Upper lobe of right lung (tissue), 1 donor: ENCODE results near the gene APIP. TPM values are rescaled to one million over a fixed set of nuclear protein-coding genes. Genes with fewer than 3 reads are reported as not detected.

ENCODE experiments used
- ATAC-seq: fragments of 200-7000 bp; cut with Tn5 transposase; one replicate; pipeline ENCODE4 v1.9.1; 2020; ENCODE audit warnings: mild to moderate bottlenecking, moderate library complexity
- DNase-seq: peaks from one replicate; pipeline ENCODE4 v3.0.0-alpha.2; 2020
- H3K27ac ChIP-seq: fragments of 200-600 bp; one replicate; pipeline ENCODE4 v1.8.0; 2022
- H3K27me3 ChIP-seq: fragments of 200-600 bp; one replicate; pipeline ENCODE4 v1.8.0; 2022; ENCODE audit warnings: mild to moderate bottlenecking
- H3K36me3 ChIP-seq: fragments of 200-600 bp; one replicate; pipeline ENCODE4 v1.8.0; 2022
- H3K4me1 ChIP-seq: fragments of 200-600 bp; one replicate; pipeline ENCODE4 v1.8.0; 2022
- H3K4me3 ChIP-seq: fragments of 200-600 bp; one replicate; pipeline ENCODE4 v1.8.0; 2022; ENCODE audit warnings: mild to moderate bottlenecking
- H3K9me3 ChIP-seq: fragments of 200-600 bp; one replicate; pipeline ENCODE4 v1.8.0; 2022
- intact Hi-C: fragments of 100-400 bp; cut with DNase I; formaldehyde crosslinking; loops from one replicate; pipeline ENCODE4 v1.11.0; 2022
- total RNA-seq: library from RNA; stranded (reverse); fragmentation: NEBNext Ultra II Directional; extraction: Animal tissue kit (Norgen Biotek cat#: 25700); gene quantifications from one replicate; pipeline ENCODE4 v1.2.1, GENCODE V29; 2021
- TF ChIP-seq, protein P1 (sequence below): fragments of 200-600 bp; IDR thresholded peaks from one replicate; pipeline ENCODE4 v1.8.0; 2022; ENCODE audit warnings: antibody characterized with exemption
- donor health status: DM: no; HTN: yes; CAD: no; lungs with severe emphysema.

The APIP gene
- total RNA-seq, 1 donor from 2014 or later = 26.5 TPM

DNA sequence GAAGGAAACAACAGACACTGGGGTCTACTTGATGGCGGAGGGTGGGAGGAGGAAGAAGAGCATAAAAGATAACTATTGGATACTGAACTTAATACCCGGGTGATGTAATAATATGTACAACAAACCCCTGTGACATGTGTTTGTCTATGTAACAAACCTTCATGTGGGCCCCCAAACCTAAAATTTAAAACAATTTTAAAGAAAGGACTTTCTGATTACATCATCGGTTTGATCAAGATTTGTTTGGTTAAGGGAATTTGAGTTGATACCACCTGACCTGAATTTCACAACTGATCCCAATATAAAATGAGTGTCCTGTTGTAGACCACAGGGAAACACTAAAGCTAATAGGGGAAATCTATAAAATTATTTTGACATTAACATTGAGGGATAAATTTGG is 34.3 kb downstream of the APIP start:
- Histone ChIP-seq H3K36me3 (peaks cover 8% of the 10 kb centered on the region), H3K27me3 (no peaks in the 10 kb centered on the region), H3K9me3 (no peaks in the 10 kb centered on the region), H3K4me1 (no peaks in the 10 kb centered on the region), H3K27ac (no peak overlapping the region), H3K4me3 (no peak overlapping the region)
- TF ChIP-seq, protein P1, sequence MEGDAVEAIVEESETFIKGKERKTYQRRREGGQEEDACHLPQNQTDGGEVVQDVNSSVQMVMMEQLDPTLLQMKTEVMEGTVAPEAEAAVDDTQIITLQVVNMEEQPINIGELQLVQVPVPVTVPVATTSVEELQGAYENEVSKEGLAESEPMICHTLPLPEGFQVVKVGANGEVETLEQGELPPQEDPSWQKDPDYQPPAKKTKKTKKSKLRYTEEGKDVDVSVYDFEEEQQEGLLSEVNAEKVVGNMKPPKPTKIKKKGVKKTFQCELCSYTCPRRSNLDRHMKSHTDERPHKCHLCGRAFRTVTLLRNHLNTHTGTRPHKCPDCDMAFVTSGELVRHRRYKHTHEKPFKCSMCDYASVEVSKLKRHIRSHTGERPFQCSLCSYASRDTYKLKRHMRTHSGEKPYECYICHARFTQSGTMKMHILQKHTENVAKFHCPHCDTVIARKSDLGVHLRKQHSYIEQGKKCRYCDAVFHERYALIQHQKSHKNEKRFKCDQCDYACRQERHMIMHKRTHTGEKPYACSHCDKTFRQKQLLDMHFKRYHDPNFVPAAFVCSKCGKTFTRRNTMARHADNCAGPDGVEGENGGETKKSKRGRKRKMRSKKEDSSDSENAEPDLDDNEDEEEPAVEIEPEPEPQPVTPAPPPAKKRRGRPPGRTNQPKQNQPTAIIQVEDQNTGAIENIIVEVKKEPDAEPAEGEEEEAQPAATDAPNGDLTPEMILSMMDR = no peak
- intact Hi-C loops = no loop called here
- DNase-seq = no peak
- no peak for ATAC-seq

DNA sequence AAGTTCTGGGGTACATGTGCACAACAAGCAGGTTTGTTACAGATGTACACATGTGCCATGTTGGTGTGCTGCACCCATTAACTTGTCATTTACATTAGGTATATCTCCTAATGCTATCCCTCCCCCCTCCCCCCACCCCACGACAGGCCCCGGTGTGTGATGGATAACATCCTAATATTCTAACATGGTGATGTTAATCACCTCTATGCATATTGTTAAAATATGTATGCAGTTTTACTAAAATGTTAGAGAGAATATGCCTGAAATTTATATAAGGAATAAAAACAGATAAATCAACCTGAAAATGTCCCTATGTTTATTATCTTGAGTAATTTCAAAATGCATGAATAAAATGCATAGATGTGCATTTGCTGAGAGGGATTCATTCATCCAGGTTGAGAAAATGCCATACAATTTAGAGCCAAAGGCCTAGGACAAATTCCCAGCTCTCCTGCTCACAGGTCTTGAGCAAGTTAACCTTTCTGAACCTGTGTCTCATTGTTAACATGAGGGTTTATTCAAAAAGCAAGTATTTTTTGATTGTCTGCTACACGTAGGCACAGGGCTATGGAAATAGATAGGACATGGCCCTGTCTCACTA is 38.7 kb downstream of the APIP start:
- no peaks in the 10 kb centered on the region for H3K36me3 ChIP-seq
- TF ChIP-seq, protein P1 = no peak
- H3K27me3 ChIP-seq = no peaks in the 10 kb centered on the region
- no peaks in the 10 kb centered on the region for H3K9me3 ChIP-seq
- no peaks in the 10 kb centered on the region for H3K4me1 ChIP-seq
- DNase-seq = no peak
- intact Hi-C loops = no loop called here
- no peak for ATAC-seq
- H3K27ac ChIP-seq = no peak overlapping the region
- H3K4me3 ChIP-seq = no peak overlapping the region

DNA sequence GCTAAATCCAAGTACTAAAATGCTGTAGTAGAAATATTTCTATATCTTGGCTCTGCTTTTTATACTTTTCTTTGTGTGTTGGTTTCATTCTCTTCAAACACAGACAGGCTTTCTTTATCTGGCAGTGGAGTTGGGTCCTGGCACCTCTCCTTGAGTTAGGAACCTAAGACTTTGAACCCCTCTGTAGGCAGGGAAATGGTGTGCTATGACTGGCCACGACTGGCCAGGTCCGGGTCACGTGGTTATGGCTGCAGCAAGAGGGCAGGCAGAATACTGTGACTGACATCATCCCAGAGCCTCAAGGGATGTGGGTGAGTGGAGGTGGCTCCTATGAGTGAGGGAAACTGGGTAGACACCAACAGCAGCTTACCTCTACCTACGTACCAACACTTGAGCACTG is 42.0 kb downstream of the APIP start:
- Histone ChIP-seq H3K36me3 (no peaks in the 10 kb centered on the region), H3K27me3 (no peaks in the 10 kb centered on the region), H3K27ac (no peak overlapping the region), H3K9me3 (no peaks in the 10 kb centered on the region), H3K4me1 (no peaks in the 10 kb centered on the region), H3K4me3 (no peak overlapping the region)
- DNase-seq (no peak), ATAC-seq (no peak)
- intact Hi-C loops = no loop called here
- TF ChIP-seq, protein P1 = no peak

DNA sequence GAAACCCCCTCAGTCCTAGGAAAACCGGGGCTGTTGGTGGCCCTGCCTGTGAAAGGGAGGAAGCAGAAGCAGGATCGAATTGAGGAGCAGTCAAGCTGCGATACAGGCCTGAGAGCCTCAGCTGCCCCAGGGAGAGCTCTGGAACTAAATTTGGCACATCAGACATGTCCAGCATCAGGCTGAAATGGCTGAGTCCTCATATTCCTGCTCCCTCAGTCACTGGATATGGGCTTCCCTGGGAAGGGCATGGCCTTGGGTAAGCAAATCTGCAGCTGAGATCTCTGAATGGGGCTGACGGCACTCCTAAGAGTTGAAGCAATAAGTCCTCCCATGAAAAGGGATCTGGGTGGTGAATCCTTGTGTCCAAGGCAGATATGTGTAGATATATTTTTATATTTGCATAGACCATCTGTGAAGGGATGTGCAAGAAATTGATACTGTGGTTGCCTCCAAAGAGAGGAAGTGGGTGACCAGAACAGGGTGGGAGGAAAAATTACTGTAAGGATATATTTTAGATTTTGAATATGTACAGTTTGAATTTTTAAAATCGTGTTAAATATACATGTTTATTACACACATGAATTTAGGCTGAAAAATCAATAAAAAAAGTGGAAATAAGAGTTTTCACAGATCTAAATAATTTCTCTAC is 45.5 kb downstream of the APIP start:
- Histone ChIP-seq H3K27me3 (no peaks in the 10 kb centered on the region), H3K4me1 (no peaks in the 10 kb centered on the region), H3K27ac (no peak overlapping the region), H3K36me3 (no peaks in the 10 kb centered on the region), H3K9me3 (no peaks in the 10 kb centered on the region), H3K4me3 (no peak overlapping the region)
- intact Hi-C loops = no loop called here
- DNase-seq = no peak
- no peak for ATAC-seq
- TF ChIP-seq, protein P1 = no peak

DNA sequence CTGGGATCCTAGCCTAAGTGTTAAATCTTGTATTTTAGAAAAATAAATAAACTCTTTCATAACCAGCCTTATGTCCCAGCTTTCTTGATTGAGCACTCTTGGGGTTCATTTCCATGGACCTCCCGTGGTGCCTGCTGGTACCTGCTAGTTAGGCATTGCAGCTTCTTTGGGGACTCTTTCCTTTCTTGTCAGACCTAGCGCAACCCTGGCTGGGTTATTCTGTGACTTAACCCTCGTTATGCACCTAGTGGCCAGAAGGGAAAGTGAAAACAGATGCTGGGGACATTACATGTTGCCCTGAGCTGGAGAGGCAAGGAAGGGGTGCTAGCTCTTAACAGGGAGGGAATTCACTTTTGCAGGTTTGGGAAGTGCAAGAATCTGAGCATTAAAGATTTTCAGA is 46.8 kb downstream of the APIP start:
- Histone ChIP-seq H3K27ac (no peak overlapping the region), H3K4me3 (no peak overlapping the region), H3K4me1 (no peaks in the 10 kb centered on the region), H3K9me3 (no peaks in the 10 kb centered on the region), H3K27me3 (no peaks in the 10 kb centered on the region), H3K36me3 (no peaks in the 10 kb centered on the region)
- DNase-seq (no peak), ATAC-seq (no peak)
- TF ChIP-seq, protein P1 = no peak
- intact Hi-C loops = no loop called here

DNA sequence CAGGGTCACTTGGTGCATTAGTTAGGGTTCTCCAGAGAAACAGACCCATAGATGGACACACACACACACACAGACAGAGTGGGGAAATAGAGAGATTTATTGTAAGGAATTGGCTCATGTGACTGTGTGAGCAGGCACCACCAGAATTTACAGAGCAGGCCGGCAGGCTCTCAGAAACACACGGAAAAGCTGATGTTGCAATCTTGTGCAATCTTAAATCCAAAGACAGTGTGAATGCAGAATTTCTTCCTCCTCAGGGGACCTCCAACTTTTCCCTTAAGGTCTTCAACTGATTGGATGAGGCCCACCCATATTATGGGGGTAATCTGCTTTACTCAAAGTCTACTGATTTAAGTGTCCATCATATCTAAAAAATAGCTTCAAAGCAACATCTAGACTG is 49.8 kb downstream of the APIP start:
- TF ChIP-seq, protein P1 = no peak
- intact Hi-C loops = no loop called here
- Histone ChIP-seq H3K4me3 (no peak overlapping the region), H3K4me1 (no peaks in the 10 kb centered on the region), H3K27ac (no peak overlapping the region), H3K36me3 (no peaks in the 10 kb centered on the region), H3K9me3 (no peaks in the 10 kb centered on the region), H3K27me3 (no peaks in the 10 kb centered on the region)
- ATAC-seq (peak; percentile 57), DNase-seq (no peak)
